SH-SY5Y (cell line): ENCODE data around the gene SYNJ2.

Source experiments
- GATA2 ChIP-seq: IDR thresholded peaks from 2 replicates; pipeline ENCODE4 v1.6.1; 2011; ENCODE audit warnings: mild to moderate bottlenecking, low read depth, low read length
- GATA3 ChIP-seq: IDR thresholded peaks from 2 replicates; pipeline ENCODE4 v1.6.1; 2011; ENCODE audit warnings: low read depth, mild to moderate bottlenecking, low read length, moderate library complexity

GRCh38 chr6:158048589-158048988 lies 66.9 kb downstream of the SYNJ2 start:
- TF ChIP-seq GATA2 (no peak), GATA3 (no peak)
